Astrocyte of the spinal cord (primary cell): ENCODE results near the gene ZNF597.

Experiments used
- DNase-seq: peaks from one replicate; pipeline ENCODE4 v3.0.0; 2011; ENCODE audit warnings: low read depth, low spot score
- H3K4me3 ChIP-seq: 2 replicates; pipeline ENCODE4 v1.5.1; 2011; ENCODE audit warnings: low read depth, mild to moderate bottlenecking, low read length, moderate library complexity
- in situ Hi-C: cut with HindIII; loops from 2 replicates; pipeline ENCODE4 v1.10.0; 2017; ENCODE audit warnings: low sequenced_read_pairs
- TF ChIP-seq, protein P1 (sequence below): IDR thresholded peaks from 2 replicates; pipeline ENCODE4 v1.5.1; 2012; ENCODE audit warnings: low read depth, mild to moderate bottlenecking, low read length, inconsistent platforms

The ZNF597 gene

DNA sequence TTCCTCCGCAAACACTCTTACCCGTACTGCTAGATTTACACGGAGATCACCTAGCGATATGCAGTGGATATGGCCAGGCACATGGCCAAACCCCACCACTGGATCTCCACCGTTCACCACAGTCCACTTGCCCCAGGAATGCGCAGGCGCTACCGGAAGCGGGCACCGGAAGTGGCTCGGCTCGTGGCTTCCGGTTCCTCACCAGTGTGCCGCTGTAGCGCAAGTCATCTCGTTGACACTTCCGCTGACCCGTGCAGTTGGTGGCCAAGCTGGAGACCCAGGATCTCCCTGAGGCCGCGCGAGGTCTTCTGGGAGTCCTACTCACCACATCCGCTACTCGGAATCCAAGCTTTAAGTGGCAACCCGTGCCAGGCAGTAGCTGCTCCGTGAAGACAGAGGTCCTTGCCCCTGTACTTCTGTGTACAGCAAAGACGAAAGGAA lies 11.5 kb downstream of the ZNF597 start:
- H3K4me3 ChIP-seq, result peak overlapping the region; percentile 31
- TF ChIP-seq, protein P1, sequence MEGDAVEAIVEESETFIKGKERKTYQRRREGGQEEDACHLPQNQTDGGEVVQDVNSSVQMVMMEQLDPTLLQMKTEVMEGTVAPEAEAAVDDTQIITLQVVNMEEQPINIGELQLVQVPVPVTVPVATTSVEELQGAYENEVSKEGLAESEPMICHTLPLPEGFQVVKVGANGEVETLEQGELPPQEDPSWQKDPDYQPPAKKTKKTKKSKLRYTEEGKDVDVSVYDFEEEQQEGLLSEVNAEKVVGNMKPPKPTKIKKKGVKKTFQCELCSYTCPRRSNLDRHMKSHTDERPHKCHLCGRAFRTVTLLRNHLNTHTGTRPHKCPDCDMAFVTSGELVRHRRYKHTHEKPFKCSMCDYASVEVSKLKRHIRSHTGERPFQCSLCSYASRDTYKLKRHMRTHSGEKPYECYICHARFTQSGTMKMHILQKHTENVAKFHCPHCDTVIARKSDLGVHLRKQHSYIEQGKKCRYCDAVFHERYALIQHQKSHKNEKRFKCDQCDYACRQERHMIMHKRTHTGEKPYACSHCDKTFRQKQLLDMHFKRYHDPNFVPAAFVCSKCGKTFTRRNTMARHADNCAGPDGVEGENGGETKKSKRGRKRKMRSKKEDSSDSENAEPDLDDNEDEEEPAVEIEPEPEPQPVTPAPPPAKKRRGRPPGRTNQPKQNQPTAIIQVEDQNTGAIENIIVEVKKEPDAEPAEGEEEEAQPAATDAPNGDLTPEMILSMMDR, result no peak
- DNase-seq, result peak; percentile 23
- in situ Hi-C loops, result no loop called here

DNA sequence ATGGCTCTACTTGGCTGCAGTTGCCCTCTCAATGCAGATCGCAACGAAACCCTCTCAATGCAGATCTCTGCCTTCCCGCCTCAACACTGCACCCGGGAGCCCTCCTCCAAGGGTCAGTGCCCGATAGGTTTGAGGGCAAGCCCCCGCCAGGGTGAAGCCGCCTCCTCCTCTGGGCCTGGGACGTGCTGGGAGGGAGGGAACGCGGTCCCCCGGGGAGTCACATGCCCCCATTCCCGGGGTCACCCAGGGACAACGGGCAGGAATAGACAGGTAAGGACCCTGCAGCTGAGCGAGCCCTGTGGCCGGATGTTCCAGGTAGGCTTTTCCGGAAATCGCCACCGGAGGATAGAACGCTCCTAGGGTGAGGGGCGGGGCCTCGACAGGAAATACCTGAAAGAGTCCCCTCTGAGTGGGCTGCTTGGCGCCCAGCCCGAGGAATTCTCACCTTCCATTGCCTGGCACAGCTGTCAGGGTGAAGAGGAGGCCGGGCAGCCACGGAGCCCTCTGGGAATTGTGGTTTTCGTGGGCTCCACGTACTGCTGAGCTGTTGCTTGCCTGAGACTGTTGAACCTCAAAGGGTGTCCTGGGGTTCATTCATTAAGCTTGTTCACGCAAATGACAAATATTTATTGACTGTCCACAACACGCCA lies 29.4 kb downstream of the ZNF597 start:
- TF ChIP-seq, protein P1, result no peak
- in situ Hi-C loops, result no loop called here
- H3K4me3 ChIP-seq, result no peak overlapping the region
- no peak for DNase-seq

- TF ChIP-seq, protein P1, result no peak
- in situ Hi-C loops, result no loop called here
- DNase-seq, result no peak
- H3K4me3 ChIP-seq, result no peak overlapping the region
Observed at GRCh38 chr16:3408561-3409197, 34.6 kb downstream of the ZNF597 start.

- TF ChIP-seq, protein P1, result no peak
- peak; percentile 24 for DNase-seq
- H3K4me3 ChIP-seq, result peak overlapping the region; percentile 88
- in situ Hi-C loops, result no loop called here
Observed at GRCh38 chr16:3401719-3402397, 41.4 kb downstream of the ZNF597 start.

DNA sequence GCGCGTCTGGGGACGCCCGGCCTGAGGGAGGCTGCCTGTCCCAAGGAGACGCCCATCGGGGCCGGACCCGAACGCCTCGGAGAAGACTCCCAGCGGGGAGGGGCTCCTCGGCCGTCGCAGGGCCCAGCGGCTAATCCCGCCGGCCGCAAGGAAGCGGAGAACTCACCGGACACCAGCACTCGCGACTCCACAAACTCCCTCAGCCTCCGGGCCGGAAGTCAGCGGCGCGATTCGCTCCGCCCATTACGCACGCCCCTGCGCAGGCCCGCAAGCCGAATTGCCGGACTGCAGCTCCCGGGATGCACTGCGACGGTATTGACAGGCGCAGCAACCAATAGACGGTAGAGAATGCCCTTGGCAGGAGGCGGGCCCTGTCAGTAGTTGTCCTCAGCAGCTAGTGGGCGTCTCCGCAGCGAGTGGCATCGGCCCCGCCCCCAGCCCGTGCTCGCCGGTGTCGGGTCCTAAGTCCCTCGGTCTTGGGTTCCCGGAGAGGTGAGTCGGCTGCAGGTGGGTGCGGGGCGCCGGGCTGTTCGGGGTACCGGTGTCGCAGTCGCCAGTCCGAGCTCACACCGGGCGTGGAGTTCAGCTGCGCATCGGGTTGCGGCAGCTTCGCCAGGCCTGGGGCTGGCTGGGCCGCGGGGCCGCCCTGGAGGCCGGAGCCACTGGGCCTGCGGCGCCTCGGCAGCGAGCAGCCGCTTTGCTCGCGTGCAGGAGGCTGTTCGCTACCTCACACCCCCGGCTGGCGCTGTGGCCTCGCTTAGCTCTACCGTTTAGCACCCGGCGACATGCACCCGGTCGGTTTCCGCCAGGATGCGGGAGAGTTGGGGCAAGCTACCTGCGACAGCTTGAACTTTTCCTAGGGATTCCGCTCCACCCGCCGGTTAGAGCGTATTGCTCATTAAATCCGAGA lies 42.3 kb downstream of the ZNF597 start, which contains the start of the genes ZNF174 and ZSCAN32:
Gene ZNF174 (plus strand): TSS at position 437 of the 910 bp plus-strand sequence. CDS start 790 bp downstream, outside the sequence.
Gene ZSCAN32 (minus strand): TSS at position 226 of the 910 bp plus-strand sequence. CDS start 3,447 bp downstream, outside the sequence.
- H3K4me3 ChIP-seq, result peak within 1 kb of the TSS; percentile 88
- peak; percentile 99 for DNase-seq
- in situ Hi-C loops, result no loop called here
- TF ChIP-seq, protein P1, result no peak

DNA sequence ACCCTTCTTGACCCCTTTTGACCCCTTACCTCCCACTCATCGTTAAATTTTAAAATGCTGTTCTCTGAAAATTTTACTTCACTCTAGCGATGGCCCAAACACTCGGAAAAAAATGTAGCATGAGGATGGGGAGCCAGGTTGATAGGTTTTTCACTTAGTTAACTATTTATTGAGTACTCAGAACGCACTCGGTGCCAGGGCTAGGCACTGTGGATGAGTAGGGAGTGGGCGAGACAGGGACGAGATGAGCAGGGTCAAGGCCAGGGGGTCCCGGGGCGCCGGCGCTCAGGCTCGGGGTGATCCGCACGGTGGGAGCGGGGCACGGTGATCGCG lies 42.9 kb downstream of the ZNF597 start:
- TF ChIP-seq, protein P1, result no peak
- DNase-seq, result no peak
- in situ Hi-C loops, result no loop called here
- H3K4me3 ChIP-seq, result peak overlapping the region; percentile 88
